SH-SY5Y (cell line): ENCODE data around the gene SERP1.

Experiments used
- GATA2 ChIP-seq: IDR thresholded peaks from 2 replicates; pipeline ENCODE4 v1.6.1; 2011; ENCODE audit warnings: mild to moderate bottlenecking, low read depth, low read length
- GATA3 ChIP-seq: IDR thresholded peaks from 2 replicates; pipeline ENCODE4 v1.6.1; 2011; ENCODE audit warnings: low read depth, mild to moderate bottlenecking, low read length, moderate library complexity

DNA sequence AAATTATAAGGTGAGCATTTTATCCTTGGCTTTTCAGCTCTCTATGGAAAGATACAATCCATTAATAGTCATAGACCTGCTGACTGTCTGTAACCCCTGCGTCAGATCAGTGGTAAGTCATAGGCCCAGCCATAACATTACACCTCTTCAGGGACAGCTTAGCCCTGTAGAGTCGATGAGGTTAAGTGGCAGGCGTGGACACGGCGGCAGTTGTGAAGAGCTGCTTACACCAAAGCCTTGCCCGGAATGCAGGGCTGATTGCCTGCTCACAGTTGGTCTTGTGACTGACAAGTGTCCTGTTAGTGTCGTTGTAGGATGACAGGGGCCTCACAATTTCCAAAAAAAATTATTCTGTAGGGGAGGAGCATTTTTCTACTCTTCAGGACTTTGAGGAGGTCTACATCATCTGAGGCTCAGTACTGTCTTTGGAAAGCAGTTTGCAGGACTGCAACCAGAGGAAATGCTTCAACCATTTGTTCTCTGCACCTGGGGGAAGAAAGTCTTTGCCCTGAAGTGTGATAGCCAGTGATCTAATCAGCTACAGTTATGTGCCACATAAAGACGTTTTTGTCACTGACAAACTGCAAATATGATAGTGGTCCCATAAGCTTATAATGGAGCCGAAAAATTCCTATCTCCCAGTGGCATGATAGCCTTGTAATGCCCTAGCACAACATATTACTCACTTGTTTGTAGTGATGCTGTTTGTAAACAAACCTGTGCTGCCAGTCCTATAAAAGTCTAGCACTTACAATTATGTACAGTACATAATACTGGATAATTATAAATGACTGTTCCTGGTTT is 41.9 kb upstream of the SERP1 start:
- TF ChIP-seq GATA2 (no peak), GATA3 (no peak)
